ENCODE measurements around the gene PRKG1. TPM values are rescaled to one million over a fixed set of nuclear protein-coding genes. Genes with fewer than 3 reads are reported as not detected.
A peak's percentile ranks its signal among the peaks of the same experiment; 100 is the strongest.
"Not testable (repeated sequence)": the region's sequence is repeated elsewhere in the genome, so short reads cannot be mapped to it uniquely, and the experiment has no call there.

PRKG1 gene
- total RNA-seq, 2 experiments from 2014 or later = not detected

GRCh38 chr10:51675088-51675487, 600.8 kb downstream of the PRKG1 start:
- POLR2A ChIA-PET = no interaction called here
- H3K4me1 Mint-ChIP-seq (ENCODE audit: low read depth) = no peaks in the 10 kb centered on the region
- DNase-seq = no peak
- H3K4me3 Mint-ChIP-seq = no peak overlapping the region
- H3K27me3 Mint-ChIP-seq = peaks cover 6% of the 10 kb centered on the region
- intact Hi-C loops (cut with micrococcal nuclease) = no loop called here
- no peak overlapping the region for H3K27ac Mint-ChIP-seq
- CTCF ChIA-PET = no interaction called here
- peaks cover 5% of the 10 kb centered on the region for H3K9me3 Mint-ChIP-seq
- H3K36me3 Mint-ChIP-seq = no peaks in the 10 kb centered on the region

DNA sequence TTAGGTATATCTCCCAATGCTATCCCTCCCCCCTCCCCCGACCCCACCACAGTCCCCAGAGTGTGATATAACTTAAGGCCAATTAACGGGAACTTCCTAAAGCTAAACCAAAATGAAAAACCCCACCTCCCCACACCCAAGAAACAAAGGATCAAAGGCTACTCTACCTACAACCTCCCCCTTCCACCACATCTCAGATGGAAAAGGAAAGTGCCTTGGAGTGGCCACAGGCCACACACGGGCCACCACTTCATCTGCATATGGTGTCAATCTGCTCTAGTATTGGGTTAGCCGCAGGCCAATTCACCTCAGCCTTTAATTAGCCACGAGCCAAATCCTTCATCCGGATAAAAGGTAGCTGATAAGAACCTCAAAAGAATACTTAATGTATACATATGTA, 605.6 kb downstream of the PRKG1 start:
- intact Hi-C loops (cut with micrococcal nuclease) = no loop called here
- H3K36me3 Mint-ChIP-seq = no peaks in the 10 kb centered on the region
- H3K9me3 Mint-ChIP-seq = no peaks in the 10 kb centered on the region
- CTCF ChIA-PET = no interaction called here
- H3K27me3 Mint-ChIP-seq = peaks cover 17% of the 10 kb centered on the region
- no peaks in the 10 kb centered on the region for H3K4me1 Mint-ChIP-seq (ENCODE audit: low read depth)
- H3K4me3 Mint-ChIP-seq = no peak overlapping the region
- POLR2A ChIA-PET = no interaction called here
- DNase-seq = no peak
- no peak overlapping the region for H3K27ac Mint-ChIP-seq

DNA sequence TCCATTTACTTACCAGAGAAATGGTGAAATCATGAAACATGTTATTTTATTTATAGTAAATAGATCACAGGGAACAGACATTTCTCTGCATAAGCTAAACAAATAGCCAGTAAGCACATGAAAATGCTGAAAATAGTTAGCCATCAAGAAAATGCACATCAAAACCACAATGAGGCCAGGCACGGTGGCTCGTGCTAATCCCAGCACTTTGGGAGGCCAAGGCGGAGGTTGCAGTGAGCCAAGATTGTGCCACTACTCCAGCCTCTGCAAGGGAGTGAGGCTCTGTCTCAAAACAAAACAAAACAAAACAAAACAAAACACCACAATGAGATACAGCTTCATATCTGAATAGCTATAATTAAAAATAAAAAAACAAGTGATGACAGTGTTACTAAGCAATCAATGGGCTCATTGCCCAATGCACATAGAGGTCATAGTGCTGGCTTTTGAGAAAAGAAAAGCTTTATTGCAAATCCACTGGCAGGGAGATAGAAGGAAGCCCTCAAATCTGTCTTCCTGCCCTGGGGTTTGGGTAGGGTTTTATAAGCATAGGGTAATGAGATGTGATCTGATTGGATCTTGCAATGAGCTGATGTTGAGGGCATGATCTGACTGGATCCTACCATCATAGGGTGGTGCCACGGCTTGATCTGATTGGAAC, 608.9 kb downstream of the PRKG1 start:
- H3K4me3 Mint-ChIP-seq = no peak overlapping the region
- H3K4me1 Mint-ChIP-seq (ENCODE audit: low read depth) = no peaks in the 10 kb centered on the region
- no peak overlapping the region for H3K27ac Mint-ChIP-seq
- CTCF ChIA-PET = no interaction called here
- no peak for DNase-seq
- intact Hi-C loops (cut with micrococcal nuclease) = no loop called here
- POLR2A ChIA-PET = no interaction called here
- peaks cover 12% of the 10 kb centered on the region for H3K27me3 Mint-ChIP-seq
- H3K36me3 Mint-ChIP-seq = no peaks in the 10 kb centered on the region
- no peaks in the 10 kb centered on the region for H3K9me3 Mint-ChIP-seq

- ChIA-PET POLR2A (no interaction called here), CTCF (no interaction called here)
- intact Hi-C loops (cut with micrococcal nuclease) = no loop called here
- Mint-ChIP-seq H3K4me3 (no peak overlapping the region), H3K4me1 (ENCODE audit: low read depth) (no peaks in the 10 kb centered on the region), H3K36me3 (no peaks in the 10 kb centered on the region), H3K27ac (no peak overlapping the region), H3K27me3 (peaks cover 7% of the 10 kb centered on the region), H3K9me3 (peaks cover 3% of the 10 kb centered on the region)
- DNase-seq = no peak
These were observed 611.5 kb downstream of the PRKG1 start for GRCh38 chr10:51685768-51686167.

- Mint-ChIP-seq H3K27ac (no peak overlapping the region), H3K36me3 (no peaks in the 10 kb centered on the region), H3K27me3 (peaks cover 5% of the 10 kb centered on the region), H3K4me3 (no peak overlapping the region), H3K4me1 (ENCODE audit: low read depth) (no peaks in the 10 kb centered on the region), H3K9me3 (peaks cover 3% of the 10 kb centered on the region)
- ChIA-PET POLR2A (no interaction called here), CTCF (no interaction called here)
- intact Hi-C loops (cut with micrococcal nuclease) = no loop called here
- no peak for DNase-seq
These were observed 613.0 kb downstream of the PRKG1 start for GRCh38 chr10:51687296-51687695.

DNA sequence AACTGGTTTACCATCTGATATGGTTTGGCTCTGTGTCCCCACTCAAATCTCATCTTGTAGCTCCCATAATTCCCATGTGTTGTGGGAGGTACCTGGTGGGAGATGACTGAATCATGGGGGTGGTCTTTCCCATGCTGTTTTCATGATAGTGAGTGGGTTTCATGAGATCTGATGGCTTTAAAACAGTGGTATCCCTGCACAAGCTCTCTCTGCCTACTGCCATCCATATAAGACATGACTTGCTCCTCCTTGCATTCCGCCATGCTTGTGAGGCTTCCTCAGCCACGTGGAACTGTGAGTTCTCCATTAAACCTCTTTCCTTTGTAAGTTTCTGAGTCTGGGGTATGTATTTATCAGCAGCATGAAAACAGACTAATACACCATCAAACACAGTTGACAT, 614.5 kb downstream of the PRKG1 start:
- DNase-seq; intact Hi-C loops (cut with micrococcal nuclease): not testable (repeated sequence)

DNA sequence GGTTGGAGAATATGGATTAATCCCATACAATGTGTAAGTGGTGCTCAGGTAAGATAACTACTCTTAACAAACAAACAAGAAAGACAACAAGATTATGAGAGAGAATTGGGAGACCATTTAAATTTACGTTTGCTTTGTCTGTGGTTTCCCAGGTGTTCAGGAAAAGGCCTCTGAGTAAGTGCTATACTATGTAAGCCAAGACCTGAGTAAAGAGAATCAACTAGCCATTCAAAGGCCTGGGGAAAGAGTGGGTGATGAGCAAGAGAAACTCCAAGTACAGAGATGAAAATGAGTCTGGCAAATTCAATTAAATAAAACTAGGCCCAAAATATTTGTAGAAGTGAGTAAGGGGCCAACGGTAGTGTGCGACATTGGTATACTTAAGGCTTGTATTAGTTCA, 615.2 kb downstream of the PRKG1 start:
- Mint-ChIP-seq H3K9me3 (peaks cover 3% of the 10 kb centered on the region), H3K36me3 (no peaks in the 10 kb centered on the region), H3K27ac (no peak overlapping the region), H3K4me1 (ENCODE audit: low read depth) (no peaks in the 10 kb centered on the region), H3K27me3 (no peaks in the 10 kb centered on the region), H3K4me3 (no peak overlapping the region)
- no peak for DNase-seq
- ChIA-PET CTCF (no interaction called here), POLR2A (no interaction called here)
- intact Hi-C loops (cut with micrococcal nuclease) = no loop called here

More for the DNA sequence above, 614.5 kb downstream of the PRKG1 start:
- H3K4me1 Mint-ChIP-seq (ENCODE audit: low read depth); H3K36me3 Mint-ChIP-seq; H3K4me3 Mint-ChIP-seq; H3K9me3 Mint-ChIP-seq; CTCF ChIA-PET; H3K27me3 Mint-ChIP-seq; H3K27ac Mint-ChIP-seq; POLR2A ChIA-PET: not testable (repeated sequence)

- intact Hi-C loops (cut with micrococcal nuclease) = no loop called here
- Mint-ChIP-seq H3K9me3 (peaks cover 3% of the 10 kb centered on the region), H3K27ac (no peak overlapping the region), H3K4me3 (no peak overlapping the region), H3K4me1 (ENCODE audit: low read depth) (peaks cover 13% of the 10 kb centered on the region), H3K36me3 (peaks cover 7% of the 10 kb centered on the region), H3K27me3 (no peaks in the 10 kb centered on the region)
- CTCF ChIA-PET = no interaction called here
- DNase-seq = no peak
- POLR2A ChIA-PET = interaction anchor here (0.7 kb wide), 1 partner anchor 114 kb away, joined by 3 read pairs; no protein-coding TSS in a partner anchor
These were observed 616.8 kb downstream of the PRKG1 start for GRCh38 chr10:51691135-51691534.

DNA sequence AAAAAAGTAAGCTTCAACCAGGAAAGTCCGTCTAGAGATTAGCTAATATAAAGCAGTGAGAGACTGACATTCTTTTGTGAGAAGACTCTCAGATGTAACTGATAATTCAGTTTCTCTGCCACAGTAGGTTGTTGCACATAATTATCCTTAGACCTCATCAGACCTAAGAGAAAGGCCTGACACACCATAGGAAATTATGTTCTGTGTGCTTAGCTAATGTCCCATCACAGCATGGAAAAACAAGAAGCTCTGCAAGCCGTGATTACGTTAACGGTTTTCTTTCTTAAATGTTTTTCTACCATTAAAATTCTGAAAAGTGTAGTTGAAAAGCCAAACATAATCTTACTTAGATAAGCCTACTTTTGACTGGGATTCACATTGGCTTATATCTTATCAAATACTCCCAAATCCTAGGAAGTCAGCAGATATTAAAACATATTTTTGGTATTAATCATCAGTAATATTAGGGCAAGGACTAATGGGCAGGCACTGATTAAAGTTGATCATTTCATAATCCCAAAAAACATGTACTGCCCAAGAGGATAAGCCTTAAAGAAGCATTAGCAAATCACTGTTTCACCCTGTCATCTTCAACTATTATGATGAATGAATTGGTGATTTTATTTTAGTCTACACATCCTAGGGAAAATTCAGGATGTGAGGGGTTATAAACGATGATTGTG, 619.9 kb downstream of the PRKG1 start:
- ChIA-PET CTCF (no interaction called here), POLR2A (no interaction called here)
- Mint-ChIP-seq H3K9me3 (no peaks in the 10 kb centered on the region), H3K27ac (no peak overlapping the region), H3K4me3 (no peak overlapping the region), H3K27me3 (no peaks in the 10 kb centered on the region), H3K4me1 (ENCODE audit: low read depth) (peaks cover 39% of the 10 kb centered on the region), H3K36me3 (peaks cover 31% of the 10 kb centered on the region)
- intact Hi-C loops (cut with micrococcal nuclease) = no loop called here
- no peak for DNase-seq

- ChIA-PET POLR2A (no interaction called here), CTCF (no interaction called here)
- Mint-ChIP-seq H3K27ac (peak overlapping the region; percentile 51), H3K36me3 (peaks cover 33% of the 10 kb centered on the region), H3K4me3 (peak overlapping the region; percentile 39), H3K9me3 (no peaks in the 10 kb centered on the region), H3K27me3 (no peaks in the 10 kb centered on the region), H3K4me1 (ENCODE audit: low read depth) (peaks cover 45% of the 10 kb centered on the region)
- DNase-seq = no peak
- intact Hi-C loops (cut with micrococcal nuclease) = loop anchor here (5.0 kb wide), 2 partner anchors 1059 to 1074 kb away; partner anchors contain the start of gene SGMS1
These were observed 622.0 kb downstream of the PRKG1 start for GRCh38 chr10:51696251-51696650.

DNA sequence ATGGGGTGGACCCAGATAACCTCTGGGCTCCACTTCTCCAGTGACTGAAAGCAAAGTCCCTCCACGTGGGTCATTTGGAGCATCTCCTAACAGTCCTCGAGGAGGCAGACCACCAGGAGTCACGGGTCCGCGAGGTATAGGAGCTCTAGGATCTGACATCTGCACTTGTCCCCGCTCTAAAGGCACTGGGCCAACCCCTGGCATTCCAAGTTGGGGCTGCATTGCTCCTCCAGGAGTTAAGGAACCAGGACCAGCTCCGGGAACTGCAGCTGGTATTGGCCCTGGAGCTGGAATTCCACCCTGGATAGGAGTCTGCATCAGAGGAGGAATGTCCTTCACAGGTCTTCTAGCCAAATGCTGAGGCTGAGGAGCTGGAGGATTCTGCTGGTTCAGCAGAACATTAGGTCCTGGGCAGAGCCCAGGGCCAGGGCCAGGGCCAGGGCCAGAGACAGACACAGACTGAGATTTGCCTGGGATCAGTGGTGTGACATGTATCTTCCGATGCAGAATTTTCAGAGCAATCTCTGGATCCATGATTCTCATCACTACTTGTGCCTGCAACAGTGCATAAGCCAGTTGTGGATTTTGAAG, 624.3 kb downstream of the PRKG1 start:
- ChIA-PET POLR2A (no interaction called here), CTCF (no interaction called here)
- peak overlapping the region; percentile 100 for H3K27ac Mint-ChIP-seq
- H3K4me1 Mint-ChIP-seq (ENCODE audit: low read depth) = peaks cover 48% of the 10 kb centered on the region
- no peaks in the 10 kb centered on the region for H3K27me3 Mint-ChIP-seq
- H3K4me3 Mint-ChIP-seq = peak overlapping the region; percentile 95
- no peaks in the 10 kb centered on the region for H3K9me3 Mint-ChIP-seq
- DNase-seq = no peak
- peaks cover 33% of the 10 kb centered on the region for H3K36me3 Mint-ChIP-seq
- intact Hi-C loops (cut with micrococcal nuclease) = loop anchor here (5.0 kb wide), 2 partner anchors 1061 to 1076 kb away; partner anchors contain the start of gene SGMS1

DNA sequence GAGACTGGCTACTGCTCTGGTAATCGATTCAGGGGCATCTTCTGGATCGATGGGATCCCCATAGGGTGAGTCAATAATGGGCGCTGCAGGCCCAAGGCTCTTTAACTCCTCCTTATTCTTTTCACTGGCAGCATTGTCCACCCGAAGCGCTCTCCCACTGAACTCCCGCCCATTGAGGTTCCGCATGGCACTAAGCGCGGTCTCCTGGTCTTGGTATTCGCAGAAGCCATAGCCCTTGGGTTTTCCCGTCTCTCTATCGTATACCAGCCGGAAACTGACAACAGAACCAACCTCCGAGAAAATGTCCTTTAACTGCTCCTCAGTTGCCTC, 624.8 kb downstream of the PRKG1 start:
- peak overlapping the region; percentile 100 for H3K27ac Mint-ChIP-seq

More for the DNA sequence above, 624.8 kb downstream of the PRKG1 start:
- peaks cover 33% of the 10 kb centered on the region for H3K36me3 Mint-ChIP-seq
- no peaks in the 10 kb centered on the region for H3K27me3 Mint-ChIP-seq
- POLR2A ChIA-PET = no interaction called here
- H3K4me1 Mint-ChIP-seq (ENCODE audit: low read depth) = peaks cover 48% of the 10 kb centered on the region
- intact Hi-C loops (cut with micrococcal nuclease) = loop anchor here (5.0 kb wide), 2 partner anchors 1062 to 1077 kb away; partner anchors contain the start of gene SGMS1
- H3K9me3 Mint-ChIP-seq = no peaks in the 10 kb centered on the region
- DNase-seq = no peak
- CTCF ChIA-PET = no interaction called here
- peak overlapping the region; percentile 95 for H3K4me3 Mint-ChIP-seq
